Measurements from ENCODE around the gene PARL. TPM values are rescaled to one million over a fixed set of nuclear protein-coding genes. Genes with fewer than 3 reads are reported as not detected.

Gene PARL
- total and polyA plus RNA-seq, 2 donors (not counting 1 experiment from before 2014, with no cell fraction given): 23.5 to 46.7 TPM

GRCh38 chr3:183811638-183812037 lies 73.0 kb downstream of the PARL start:
- H3K4me2 ChIP-seq (replicated peaks; ENCODE audit: low read depth, low read length, poor library complexity, severe bottlenecking): no peak overlapping the region
- Mint-ChIP-seq H3K9me3 (ENCODE audit: insufficient read depth) (no peaks in the 10 kb centered on the region), H3K27ac (no peak overlapping the region), H3K27me3 (no peaks in the 10 kb centered on the region), H3K4me1 (no peaks in the 10 kb centered on the region), H3K4me3 (no peak overlapping the region)
- no peaks in the 10 kb centered on the region for H3K4me1 ChIP-seq (ENCODE audit: control insufficient read depth in 2 of 2, insufficient read depth in 2 of 2, low read length in 2 of 2)
- H3K27me3 ChIP-seq (replicated peaks in 1 of 4; ENCODE audit: control extremely low read depth in 1 of 4, control insufficient read depth in 3 of 4, insufficient read depth in 4 of 4, low read length in 3 of 4): no peaks in the 10 kb centered on the region
- no peak overlapping the region for H3K4me3 ChIP-seq (ENCODE audit: control extremely low read depth in 1 of 5, extremely low read depth in 1 of 5, insufficient read depth in 1 of 5, low read depth in 2 of 5, low read length in 4 of 5)
- intact Hi-C loops (cut with micrococcal nuclease): no loop called here
- no peaks in the 10 kb centered on the region for H3K79me2 ChIP-seq (ENCODE audit: control insufficient read depth, insufficient read depth, low read length)
- TF ChIP-seq CTCF (IDR thresholded peaks at IDR 0.05) (no peak), EZH2 (IDR thresholded peaks at IDR 0.05; ENCODE audit: borderline replicate concordance, insufficient read depth, low read depth, low read length, poor library complexity, severe bottlenecking) (no peak)
- no peak overlapping the region for H3K27ac ChIP-seq (ENCODE audit: low read length in 2 of 2)
- no peaks in the 10 kb centered on the region for H3K9me3 ChIP-seq (ENCODE audit: control extremely low read depth in 1 of 3, control insufficient read depth in 2 of 3, insufficient read depth in 1 of 3, low read length in 2 of 3)
- H3K36me3 ChIP-seq (replicated peaks in 1 of 2; ENCODE audit: control extremely low read depth in 1 of 2, control insufficient read depth in 1 of 2, extremely low read depth in 1 of 2, insufficient read depth in 2 of 2, low read length in 1 of 2): peaks cover 4 to 46% of the 10 kb centered on the region in 2 experiments
- H4K20me1 ChIP-seq (ENCODE audit: control insufficient read depth, insufficient read depth, low read length, poor library complexity, severe bottlenecking): no peaks in the 10 kb centered on the region
- ChIA-PET CTCF (no interaction called here), POLR2A (no interaction called here)
- WGBS (ENCODE audit: insufficient coverage): 96% methylated on average over 7 of the region's 11 CpGs
- no peak overlapping the region for H2AFZ ChIP-seq (ENCODE audit: insufficient read depth, low read depth, low read length, poor library complexity, severe bottlenecking)
- no peak overlapping the region for H3K9ac ChIP-seq (ENCODE audit: low read length)
- ATAC-seq (ENCODE audit: low read depth): no peak
- DNase-seq: no peak

GRCh38 chr3:183810643-183811594 lies 73.8 kb downstream of the PARL start:
- Histone ChIP-seq H3K27me3 (replicated peaks in 1 of 4; ENCODE audit: control extremely low read depth in 1 of 4, control insufficient read depth in 3 of 4, insufficient read depth in 4 of 4, low read length in 3 of 4) (no peaks in the 10 kb centered on the region), H3K4me3 (ENCODE audit: control extremely low read depth in 1 of 5, extremely low read depth in 1 of 5, insufficient read depth in 1 of 5, low read depth in 2 of 5, low read length in 4 of 5) (no peak overlapping the region), H3K79me2 (ENCODE audit: control insufficient read depth, insufficient read depth, low read length) (no peaks in the 10 kb centered on the region), H3K36me3 (replicated peaks in 1 of 2; ENCODE audit: control extremely low read depth in 1 of 2, control insufficient read depth in 1 of 2, extremely low read depth in 1 of 2, insufficient read depth in 2 of 2, low read length in 1 of 2) (peaks cover 4 to 52% of the 10 kb centered on the region in 2 experiments), H4K20me1 (ENCODE audit: control insufficient read depth, insufficient read depth, low read length, poor library complexity, severe bottlenecking) (no peaks in the 10 kb centered on the region), H3K4me2 (replicated peaks; ENCODE audit: low read depth, low read length, poor library complexity, severe bottlenecking) (no peak overlapping the region), H3K9me3 (ENCODE audit: control extremely low read depth in 1 of 3, control insufficient read depth in 2 of 3, insufficient read depth in 1 of 3, low read length in 2 of 3) (no peaks in the 10 kb centered on the region), H3K4me1 (ENCODE audit: control insufficient read depth in 2 of 2, insufficient read depth in 2 of 2, low read length in 2 of 2) (no peaks in the 10 kb centered on the region), H3K9ac (ENCODE audit: low read length) (no peak overlapping the region), H3K27ac (ENCODE audit: low read length in 2 of 2) (no peak overlapping the region), H2AFZ (ENCODE audit: insufficient read depth, low read depth, low read length, poor library complexity, severe bottlenecking) (no peak overlapping the region)
- no peak for DNase-seq
- TF ChIP-seq CTCF (IDR thresholded peaks at IDR 0.05) (no peak), EZH2 (IDR thresholded peaks at IDR 0.05; ENCODE audit: borderline replicate concordance, insufficient read depth, low read depth, low read length, poor library complexity, severe bottlenecking) (no peak)
- Mint-ChIP-seq H3K4me3 (no peak overlapping the region), H3K4me1 (no peaks in the 10 kb centered on the region), H3K27ac (no peak overlapping the region), H3K9me3 (ENCODE audit: insufficient read depth) (no peaks in the 10 kb centered on the region), H3K27me3 (no peaks in the 10 kb centered on the region)
- ATAC-seq (ENCODE audit: low read depth): no peak
- CTCF ChIA-PET: no interaction called here
- 95% methylated on average over 23 of the region's 24 CpGs for WGBS (ENCODE audit: insufficient coverage)
- POLR2A ChIA-PET: no interaction called here
- intact Hi-C loops (cut with micrococcal nuclease): no loop called here
